Bronchial epithelial cell (primary cell): Measurements from ENCODE around the gene CYB561D2. TPM values are rescaled to one million over a fixed set of nuclear protein-coding genes. Genes with fewer than 3 reads are reported as not detected.
A peak's percentile ranks its signal among the peaks of the same experiment; 100 is the strongest.

Experiments used
- DNase-seq: peaks from one replicate; pipeline ENCODE4 v3.0.0-alpha.2; 2010; ENCODE audit warnings: low read depth
- FAIRE-seq: peaks from 2 replicates; lab custom pipeline; 2011; peaks lifted over from hg19 to GRCh38; lab: Jason Lieb, UNC
- H3K27me3 ChIP-seq: 2 replicates; pipeline ENCODE4 v1.5.1; 2011; ENCODE audit warnings: low read length; ENCODE audit not compliant: control insufficient read depth, insufficient read depth
- H3K36me3 ChIP-seq: 2 replicates; pipeline ENCODE4 v1.5.1; 2011; ENCODE audit warnings: low read length; ENCODE audit not compliant: control insufficient read depth, insufficient read depth
- H3K4me3 ChIP-seq: 2 replicates; pipeline ENCODE4 v1.5.1; 2011; ENCODE audit warnings: mild to moderate bottlenecking, low read depth, low read length, control low read depth
- CTCF ChIP-seq: IDR thresholded peaks from 2 replicates; pipeline ENCODE4 v1.5.1; 2011; ENCODE audit warnings: mild to moderate bottlenecking, moderate library complexity, low read length, control low read depth, inconsistent platforms; ENCODE audit not compliant: insufficient read depth, severe bottlenecking
- total RNA-seq: library from RNA; depleted of rRNA; stranded (reverse); fragments of >200 nt; gene quantifications from 2 replicates; pipeline ENCODE4 v1.2.1, GENCODE V29; 2014

CYB561D2 gene
- total RNA-seq, 1 donor from 2014 or later, result 22.1 TPM

- TF ChIP-seq CTCF, result no peak
- peak; percentile 90 for DNase-seq
- FAIRE-seq, result peak; percentile 96
- H3K36me3 ChIP-seq, result no peaks in the 10 kb centered on the region
- H3K27me3 ChIP-seq, result peaks cover 37% of the 10 kb centered on the region
- H3K4me3 ChIP-seq, result no peak overlapping the region
These were observed 45.8 kb downstream of the CYB561D2 start for GRCh38 chr3:50396502-50396901.

GRCh38 chr3:50401978-50402595 lies 51.4 kb downstream of the CYB561D2 start:
- no peak for TF ChIP-seq CTCF
- Histone ChIP-seq H3K4me3 (no peak overlapping the region), H3K36me3 (no peaks in the 10 kb centered on the region), H3K27me3 (peaks cover 29% of the 10 kb centered on the region)
- DNase-seq (no peak), FAIRE-seq (no peak)

Other genes starting within 250 kb of the CYB561D2 start
- 35.5 and 76.0 TPM in 2 replicates for gene SEMA3F, start 195.5 kb upstream of the CYB561D2 start, total RNA-seq
- 0.26 TPM in 1 of 2 replicates, not detected in the other for gene GNAT1, start 159.3 kb upstream of the CYB561D2 start, total RNA-seq
- gene SLC38A3, start 145.6 kb upstream of the CYB561D2 start, total RNA-seq, result not detected in 2 replicates
- 97.9 and 129 TPM in 2 replicates for gene GNAI2, start 114.7 kb upstream of the CYB561D2 start, total RNA-seq
- 2.3 and 7.1 TPM in 2 replicates for gene SEMA3B, start 81.7 kb upstream of the CYB561D2 start, total RNA-seq
- gene LSMEM2, start 71.8 kb upstream of the CYB561D2 start, total RNA-seq, result under 0.01 TPM in 1 of 2 replicates, not detected in the other
- 104 and 177 TPM in 2 replicates for gene IFRD2, start 58.4 kb upstream of the CYB561D2 start, total RNA-seq
- 6.6 and 6.8 TPM in 2 replicates for gene HYAL3, start 51.5 kb upstream of the CYB561D2 start, total RNA-seq
- 1.3 and 2.0 TPM in 2 replicates for gene NAA80, start 51.5 kb upstream of the CYB561D2 start, total RNA-seq
- 7.1 and 8.3 TPM in 2 replicates for gene HYAL1, start 47.3 kb upstream of the CYB561D2 start, total RNA-seq
- gene HYAL2, start 28.1 kb upstream of the CYB561D2 start, total RNA-seq, result 55.0 and 63.0 TPM in 2 replicates
- gene TUSC2, start 22.6 kb upstream of the CYB561D2 start, total RNA-seq, result 21.9 and 23.3 TPM in 2 replicates
- 15.5 and 25.5 TPM in 2 replicates for gene RASSF1, start 10.0 kb upstream of the CYB561D2 start, total RNA-seq
- gene ZMYND10, start 5.1 kb upstream of the CYB561D2 start, total RNA-seq, result 0.13 and 0.53 TPM in 2 replicates
- gene NPRL2, start 87 bp upstream of the CYB561D2 start, total RNA-seq, result 11.0 and 17.1 TPM in 2 replicates
- 19.7 and 22.8 TPM in 2 replicates for gene TMEM115, start 8.7 kb downstream of the CYB561D2 start, total RNA-seq
- gene CACNA2D2, start 152.8 kb downstream of the CYB561D2 start, total RNA-seq, result not detected in 2 replicates
- gene C3orf18, start 216.9 kb downstream of the CYB561D2 start, total RNA-seq, result 1.2 and 3.2 TPM in 2 replicates
- 6.6 and 8.4 TPM in 2 replicates for gene HEMK1, start 218.7 kb downstream of the CYB561D2 start, total RNA-seq